Raji (cell line): Measurements from ENCODE around the gene AR.

ENCODE experiments used
- POLR2A ChIP-seq: IDR thresholded peaks from 2 replicates; pipeline ENCODE4 v1.6.1; 2011; ENCODE audit warnings: low read depth, low read length, control low read depth; ENCODE audit not compliant: insufficient read depth

AR gene

DNA sequence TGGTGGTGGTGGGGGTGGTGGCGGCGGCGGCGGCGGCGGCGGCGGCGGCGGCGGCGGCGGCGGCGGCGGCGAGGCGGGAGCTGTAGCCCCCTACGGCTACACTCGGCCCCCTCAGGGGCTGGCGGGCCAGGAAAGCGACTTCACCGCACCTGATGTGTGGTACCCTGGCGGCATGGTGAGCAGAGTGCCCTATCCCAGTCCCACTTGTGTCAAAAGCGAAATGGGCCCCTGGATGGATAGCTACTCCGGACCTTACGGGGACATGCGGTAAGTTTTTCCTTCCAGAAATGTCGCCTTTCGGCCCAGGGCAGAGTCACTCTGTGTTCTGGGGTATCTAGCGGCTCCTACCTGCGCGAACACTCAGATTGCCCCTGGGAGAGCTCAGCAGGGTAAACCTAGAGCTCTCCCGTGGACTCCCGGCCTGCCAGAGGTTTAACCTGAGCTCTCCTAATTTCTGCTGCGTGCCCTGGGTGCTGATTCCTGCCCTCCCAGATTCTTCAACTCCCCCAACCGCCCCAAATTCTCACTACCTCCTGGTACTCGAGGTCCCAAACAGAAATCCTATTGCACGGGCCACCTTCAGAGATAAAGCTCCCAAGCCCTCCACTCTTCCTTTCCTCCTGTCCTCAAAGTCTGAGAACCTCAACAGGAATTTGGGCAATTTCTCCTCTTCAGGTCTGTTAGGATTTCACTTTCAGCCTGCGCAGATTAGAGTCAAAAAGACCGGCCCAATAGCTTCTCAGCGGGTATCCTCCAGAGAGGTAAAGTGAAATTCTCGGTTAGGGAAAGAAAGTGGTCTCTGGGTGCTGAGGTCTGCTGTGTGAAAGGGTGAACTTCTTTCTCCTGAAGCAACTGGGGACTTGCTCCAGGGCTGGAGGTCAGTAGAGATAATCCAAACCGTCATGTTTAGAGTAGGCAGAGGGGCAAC is 2.9 kb downstream of the AR start:
- TF ChIP-seq POLR2A, result no peak

DNA sequence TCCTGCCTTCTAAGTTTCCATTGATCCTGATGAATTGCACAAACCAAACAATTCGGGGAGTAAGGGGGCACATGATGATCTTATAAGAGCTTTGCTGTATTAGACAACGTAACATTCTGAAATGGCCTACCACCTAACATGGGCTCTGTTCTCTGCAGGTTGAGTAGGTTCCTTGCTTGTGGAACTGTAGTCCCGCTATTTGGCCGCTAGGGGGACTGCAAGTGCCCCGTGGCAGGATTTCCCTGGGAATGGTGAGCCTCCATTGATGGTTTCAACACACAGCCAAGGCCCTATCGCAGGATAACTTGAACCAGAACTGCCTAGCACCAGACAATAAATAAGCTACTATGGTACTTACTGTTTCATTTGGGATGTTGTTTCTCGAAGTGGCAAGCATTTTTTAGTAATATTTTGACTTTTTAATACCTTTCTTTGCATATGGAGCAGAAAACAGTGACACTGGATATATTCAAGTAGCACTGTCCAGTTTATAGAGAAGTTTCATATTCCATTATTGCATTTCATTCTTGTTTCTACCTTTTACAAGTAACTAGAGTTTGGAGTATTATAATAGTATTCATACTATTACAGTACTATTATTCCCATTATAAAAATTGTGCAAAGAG is 11.9 kb downstream of the AR start:
- no peak for TF ChIP-seq POLR2A

DNA sequence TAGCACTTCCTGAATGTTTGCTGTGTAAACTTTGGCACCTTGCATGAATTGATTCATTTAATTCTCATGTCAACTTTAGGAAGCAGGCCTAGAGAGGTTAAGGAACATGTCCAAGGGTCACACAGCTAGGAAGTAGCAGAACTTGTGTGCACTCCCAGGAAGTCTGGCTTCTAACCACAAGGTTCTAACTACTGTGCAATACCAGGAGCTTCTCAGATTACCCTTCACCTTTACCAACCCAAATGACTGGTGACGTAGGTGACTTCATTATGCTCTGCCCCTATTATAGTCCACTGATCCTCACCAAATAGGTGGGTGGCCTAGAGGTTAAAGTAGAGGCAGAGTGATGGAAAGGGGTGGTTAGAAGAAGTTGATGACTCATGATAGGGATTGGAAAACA is 14.4 kb downstream of the AR start:
- TF ChIP-seq POLR2A, result no peak

DNA sequence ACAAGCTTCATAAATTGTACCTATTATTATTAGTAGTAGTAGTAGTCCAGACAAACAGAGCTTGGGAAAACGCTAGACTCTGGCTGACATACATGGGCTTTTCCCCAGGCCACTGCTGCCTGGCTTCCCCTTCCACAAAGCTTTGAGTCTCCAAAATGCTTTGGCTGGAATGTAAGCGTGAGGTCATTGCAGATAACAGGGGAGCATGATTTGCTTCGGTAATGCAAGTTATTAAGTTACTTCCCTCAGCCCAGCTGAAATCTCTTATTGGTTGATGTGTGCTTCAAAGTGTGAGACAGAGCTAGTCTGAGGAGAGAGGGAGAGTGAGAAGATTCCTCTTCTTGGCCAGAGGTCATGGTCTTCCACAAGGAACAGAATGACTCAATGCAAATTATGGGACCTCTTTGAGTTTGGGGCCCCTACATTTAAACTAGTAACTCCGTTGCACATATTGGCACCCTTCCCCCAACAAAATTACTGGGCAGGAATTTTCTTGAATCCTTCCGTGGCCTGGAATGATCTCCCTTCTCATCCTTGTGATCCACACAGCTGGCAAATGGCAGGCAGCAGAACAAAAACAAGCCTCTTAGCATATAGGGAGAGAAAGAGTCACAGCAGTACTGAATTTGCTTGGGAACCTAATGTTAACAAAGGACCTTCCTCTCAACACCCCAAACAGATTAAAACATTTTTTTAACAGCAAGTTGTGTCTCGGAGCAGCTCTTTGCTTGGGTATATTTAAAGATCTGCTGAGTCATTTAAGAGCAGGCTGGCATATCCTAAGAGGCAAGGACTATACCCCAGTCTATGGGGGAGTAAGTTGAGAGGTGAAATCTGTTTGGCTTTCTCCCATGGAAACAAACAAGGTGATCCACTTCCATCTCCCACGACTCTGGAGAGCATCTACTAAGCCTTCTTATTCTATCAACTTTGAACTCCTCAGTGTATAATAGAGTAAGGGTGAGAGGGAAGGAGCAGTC is 19.9 kb downstream of the AR start:
- no peak for TF ChIP-seq POLR2A

DNA sequence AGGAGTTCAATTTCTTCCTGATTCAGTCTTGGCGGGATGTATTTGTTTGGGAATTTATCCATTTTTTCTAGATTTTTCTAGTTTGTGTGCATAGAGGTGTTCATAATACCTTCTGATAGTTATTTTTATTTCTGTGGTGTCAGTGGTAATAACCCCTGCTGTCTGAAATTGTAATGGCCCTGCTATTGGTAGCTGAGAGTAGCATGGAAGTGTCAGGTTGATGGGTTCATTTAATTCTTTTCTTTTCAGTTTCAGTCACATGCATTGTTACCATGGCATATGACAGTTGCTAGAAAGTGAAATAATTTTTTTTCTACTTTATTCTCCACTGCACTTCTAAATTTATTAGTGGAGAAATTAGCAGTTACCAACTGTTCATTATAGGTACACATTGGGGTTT is 20.7 kb downstream of the AR start:
- no peak for TF ChIP-seq POLR2A

DNA sequence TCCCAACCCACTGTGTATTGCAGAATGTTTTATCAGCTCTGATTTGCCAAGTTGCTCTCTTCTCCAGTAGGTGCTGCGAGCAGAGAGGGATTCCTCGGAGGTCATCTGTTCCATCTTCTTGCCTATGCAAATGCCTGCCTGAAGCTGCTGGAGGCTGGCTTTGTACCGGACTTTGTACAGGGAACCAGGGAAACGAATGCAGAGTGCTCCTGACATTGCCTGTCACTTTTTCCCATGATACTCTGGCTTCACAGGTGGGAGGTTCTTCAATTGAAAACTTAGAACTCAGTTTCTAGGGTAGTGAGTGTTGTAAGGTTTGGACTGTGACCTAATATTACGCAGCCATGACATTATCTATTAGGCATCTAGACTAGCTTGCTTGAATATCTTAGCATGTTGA is 24.9 kb downstream of the AR start:
- TF ChIP-seq POLR2A, result no peak

DNA sequence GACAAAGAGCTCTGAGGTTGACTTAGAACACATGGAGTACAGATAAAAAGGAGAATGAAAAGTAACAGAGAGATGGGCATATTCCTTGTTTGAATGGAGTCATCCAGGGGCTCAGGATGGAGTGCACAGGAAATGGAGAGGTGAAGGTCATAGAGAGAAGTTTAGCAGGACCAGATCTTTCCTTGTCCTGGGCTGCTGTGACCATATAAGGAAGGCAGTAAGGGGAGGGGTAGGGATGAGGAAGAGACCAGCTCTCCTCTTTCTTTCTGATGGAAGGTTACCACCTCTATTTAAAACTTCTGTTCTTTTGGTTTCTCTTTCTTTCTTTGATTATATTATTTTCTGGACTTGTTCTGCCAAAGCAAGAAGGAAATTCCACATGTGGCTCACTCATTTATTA is 27.0 kb downstream of the AR start:
- TF ChIP-seq POLR2A, result no peak

DNA sequence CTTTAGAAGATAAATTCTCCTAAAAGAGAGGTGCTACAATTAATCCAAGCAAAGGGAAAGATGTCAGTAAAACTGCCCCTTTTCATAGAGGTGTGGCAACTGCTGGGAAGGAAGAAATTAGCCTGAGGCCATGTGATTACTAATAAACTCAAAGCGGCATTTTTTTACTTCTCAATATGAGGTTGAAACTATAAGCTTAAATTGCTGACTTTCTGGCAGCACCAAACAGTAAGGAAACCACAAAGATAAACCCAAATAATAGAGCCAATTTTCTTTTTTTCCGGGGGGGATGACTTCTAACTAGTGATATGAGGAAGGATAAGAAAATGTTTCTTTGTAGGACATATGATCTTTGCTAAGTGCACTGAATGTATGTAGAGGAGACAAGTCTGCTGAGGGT is 30.9 kb downstream of the AR start:
- no peak for TF ChIP-seq POLR2A

DNA sequence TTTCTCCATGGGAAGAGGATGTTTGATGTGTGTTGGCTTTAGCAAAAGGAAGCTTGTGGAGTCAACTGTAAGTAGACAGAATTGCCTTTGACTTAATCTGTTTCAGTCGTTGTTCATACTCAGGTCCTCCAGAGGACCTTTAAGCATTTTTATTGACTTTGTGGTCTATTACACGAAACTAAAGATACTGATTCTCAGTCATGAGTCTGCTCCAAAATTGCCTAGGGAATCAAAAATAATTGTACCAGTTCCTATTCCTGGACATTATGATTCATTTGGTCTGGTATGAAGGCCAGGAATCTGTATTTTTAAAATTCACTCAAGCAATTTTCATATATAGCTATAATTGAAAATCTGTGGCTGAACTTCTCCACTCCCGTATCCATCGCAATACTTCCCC is 38.6 kb downstream of the AR start:
- TF ChIP-seq POLR2A, result no peak

DNA sequence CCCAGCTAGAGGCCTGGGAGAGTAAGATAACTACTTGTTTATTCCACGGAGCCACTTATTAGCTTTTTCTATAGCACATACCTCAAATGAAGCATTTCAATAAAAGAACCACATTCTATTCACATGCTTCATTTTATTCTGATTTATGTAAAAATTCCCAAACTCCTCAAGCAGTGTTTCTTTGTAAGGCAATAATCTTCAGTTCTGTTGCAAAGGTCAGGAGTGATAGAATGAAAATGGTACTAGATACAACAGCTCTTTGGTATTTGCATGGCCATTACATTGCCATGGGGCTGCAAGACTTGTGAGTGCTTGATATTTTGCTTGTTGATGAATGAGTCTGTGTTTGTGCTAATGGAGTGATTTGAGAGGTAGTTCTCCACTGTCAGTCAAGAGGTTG is 39.4 kb downstream of the AR start:
- TF ChIP-seq POLR2A, result no peak

DNA sequence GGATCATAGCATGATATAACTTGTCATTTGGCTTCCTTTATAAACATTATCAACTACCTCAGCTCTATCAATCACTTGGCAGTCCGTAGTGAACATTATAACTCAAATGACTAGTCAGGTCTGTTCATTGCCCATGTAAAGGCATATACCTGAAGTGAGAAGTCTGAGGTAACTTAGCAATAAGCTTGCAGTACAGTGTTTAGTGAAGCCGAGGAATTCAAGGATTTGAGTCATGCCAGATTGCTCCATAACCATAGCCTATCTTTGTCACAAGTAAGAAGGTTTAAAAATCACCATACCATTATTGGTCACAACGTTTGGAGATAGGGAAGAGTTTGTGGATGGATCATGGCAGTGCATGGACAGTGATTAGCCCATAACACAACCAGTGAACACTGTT is 41.6 kb downstream of the AR start:
- no peak for TF ChIP-seq POLR2A

DNA sequence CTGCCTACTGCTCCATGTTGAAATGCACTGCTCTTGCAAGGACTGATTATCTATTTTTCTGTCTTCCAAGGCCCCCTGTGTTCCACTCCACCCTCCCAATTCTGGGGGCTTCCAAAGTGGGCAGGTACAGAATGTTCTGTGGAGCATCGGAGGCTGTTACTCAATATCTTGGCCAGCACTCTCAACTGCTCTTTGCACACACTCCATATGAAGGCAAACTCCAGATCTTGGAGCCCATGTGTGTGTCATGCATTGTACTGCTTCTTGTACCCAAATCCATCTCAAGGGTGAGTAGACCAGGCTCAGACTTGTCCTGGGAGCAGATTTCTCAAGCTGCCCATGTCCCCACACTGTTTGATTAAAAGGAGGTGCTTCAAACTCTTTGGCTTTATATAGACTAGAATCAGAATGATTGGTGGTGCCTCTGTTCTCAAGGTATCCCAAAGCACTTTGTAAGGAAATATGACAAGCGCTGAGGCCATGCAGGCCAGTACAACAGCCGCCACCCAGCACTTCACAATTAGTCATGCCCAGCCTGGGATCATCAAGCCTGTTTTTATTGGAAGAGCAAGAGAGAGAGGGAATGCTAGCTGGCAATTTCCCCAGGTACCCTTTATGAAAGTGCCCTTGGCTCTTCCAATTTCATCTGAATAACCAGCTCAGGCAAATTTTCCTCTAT is 44.3 kb downstream of the AR start:
- TF ChIP-seq POLR2A, result no peak

DNA sequence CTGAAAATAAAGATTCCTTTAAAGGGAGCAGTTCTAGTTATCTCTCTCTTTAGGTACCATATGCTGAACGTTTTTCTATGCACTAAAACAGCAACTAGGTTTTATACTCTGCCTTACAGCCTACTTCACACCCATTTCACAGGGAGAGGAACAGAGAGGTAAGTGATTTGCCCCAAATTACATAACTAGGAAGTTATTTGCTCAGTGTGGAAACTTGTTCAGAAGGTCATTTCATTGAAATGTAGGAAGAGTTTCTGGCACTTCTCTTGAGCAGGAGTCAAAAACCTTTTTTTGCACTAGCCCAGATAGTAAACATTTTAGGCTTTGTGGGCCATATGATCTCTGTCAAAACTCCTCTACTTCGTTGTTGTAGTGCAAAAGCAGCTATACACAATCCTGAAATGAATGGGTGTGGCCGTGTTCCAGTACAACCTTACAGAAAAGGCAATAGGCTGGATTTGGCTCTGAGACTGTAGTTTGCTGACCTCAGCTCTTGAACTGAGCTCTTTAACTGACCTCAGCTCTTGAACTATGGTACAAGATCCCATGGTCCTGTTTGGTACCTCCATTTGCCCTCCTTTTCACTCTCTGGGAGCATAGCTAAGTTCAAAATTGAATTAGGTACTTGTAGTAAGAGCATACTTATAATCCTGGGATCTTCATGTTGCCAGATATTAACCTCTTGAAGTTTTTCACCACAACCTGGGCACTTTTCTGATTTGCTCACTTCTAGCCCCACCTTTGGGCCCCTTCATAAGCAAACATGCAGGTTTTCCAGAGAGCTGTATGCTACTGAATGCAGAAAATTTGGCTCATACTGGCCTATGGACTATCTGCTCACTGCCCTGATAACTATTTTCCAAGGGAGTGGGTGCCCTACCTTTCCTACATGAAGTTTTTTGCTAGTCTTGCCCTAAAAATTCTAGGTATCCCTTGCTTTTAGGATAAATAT is 53.3 kb downstream of the AR start:
- TF ChIP-seq POLR2A, result no peak

DNA sequence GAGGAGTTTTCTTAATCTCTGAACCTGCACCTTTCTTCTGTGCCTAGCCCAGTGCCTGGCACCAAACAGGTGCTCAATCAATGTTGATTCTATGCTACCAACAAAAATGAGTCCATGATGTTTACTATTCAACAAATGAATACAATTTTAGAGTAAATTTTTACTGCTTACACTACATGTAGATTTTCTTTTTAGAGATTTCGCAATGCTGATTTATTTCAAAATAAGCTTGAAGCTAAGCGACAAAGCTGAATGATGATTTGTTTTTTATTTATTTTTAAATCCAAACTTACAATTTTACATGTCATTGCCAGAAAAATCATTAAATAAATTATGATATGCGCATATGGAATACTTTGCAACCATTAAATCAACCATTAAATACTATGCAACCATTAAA is 55.7 kb downstream of the AR start:
- no peak for TF ChIP-seq POLR2A
